Esophagus squamous epithelium (tissue), 5 donors: ENCODE measurements around the gene COX4I1. TPM values are rescaled to one million over a fixed set of nuclear protein-coding genes. Genes with fewer than 3 reads are reported as not detected.

Experiments used
- DNase-seq: peaks from one replicate; lab custom pipeline; 2025; lab: John Stamatoyannopoulos, UW
- H3K27ac ChIP-seq, 4 donors: fragments of 200-600 bp; sonication (generic); one replicate each; pipeline ENCODE4 v1.5.1; 2016 to 2019; ENCODE audit warnings: mild to moderate bottlenecking in 1 of 4
- H3K27me3 ChIP-seq, 4 donors: fragments of 200-600 bp; sonication (generic); 1 replicate in 3 of 4; 2 replicates in 1 of 4; pipeline versions ENCODE4 v1.5.1 to v1.6.0; 2017 to 2021; ENCODE audit warnings: antibody characterized with exemption in 1 of 4
- H3K36me3 ChIP-seq, 3 donors: fragments of 200-600 bp; sonication (generic); one replicate each; pipeline ENCODE4 v1.5.1; 2016 to 2019
- H3K4me1 ChIP-seq, 3 donors: fragments of 200-600 bp; sonication (generic); one replicate each; pipeline ENCODE4 v1.5.1; 2017 to 2019
- H3K4me3 ChIP-seq, 4 donors: fragments of 200-600 bp; sonication (generic); 1 replicate in 3 of 4; 2 replicates in 1 of 4; pipeline ENCODE4 v1.5.1; 2016 to 2019; ENCODE audit warnings: mild to moderate bottlenecking in 2 of 4, moderate library complexity in 1 of 4
- H3K9me3 ChIP-seq, 3 donors: fragments of 200-600 bp; sonication (generic); one replicate each; pipeline ENCODE4 v1.5.1; 2016 to 2019
- POLR2A ChIP-seq, 4 donors: fragments of 450-650 bp; IDR thresholded peaks; one replicate each; pipeline ENCODE4 v1.6.1; 2017; ENCODE audit warnings: antibody characterized with exemption in 4 of 4, mild to moderate bottlenecking in 4 of 4, moderate library complexity in 3 of 4
- WGBS, 2 donors: methylation state at CpG; one replicate each; pipeline ENCODE4 v1.1.5; 2018; 5-methylcytosine and 5-hydroxymethylcytosine counted together
- intact Hi-C: fragments of 100-400 bp; cut with DNase I; formaldehyde crosslinking; loops from one replicate; pipeline ENCODE4 v1.15.0; 2022
- total RNA-seq, 4 donors: library from RNA; depleted of rRNA; stranded (reverse); fragments of >200 nt; gene quantifications; one replicate each; pipeline ENCODE4 v1.1.0, GENCODE V29; 2016
- TF ChIP-seq, protein P1 (sequence below), 6 experiments: fragments of 450-650 bp in 4 of 6; fragments of 200-600 bp in 2 of 6; sonication (generic) in 2 of 6; IDR thresholded peaks; one replicate each; pipeline ENCODE4 v1.5.1; 2016 to 2019; ENCODE audit warnings: antibody characterized with exemption in 6 of 6, mild to moderate bottlenecking in 4 of 6, moderate library complexity in 4 of 6
- donor health status: DM: yes; HTN: yes; CAD: no.

COX4I1 gene
- total RNA-seq, 4 donors from 2014 or later, result 497 to 580 (median 549) TPM

DNA sequence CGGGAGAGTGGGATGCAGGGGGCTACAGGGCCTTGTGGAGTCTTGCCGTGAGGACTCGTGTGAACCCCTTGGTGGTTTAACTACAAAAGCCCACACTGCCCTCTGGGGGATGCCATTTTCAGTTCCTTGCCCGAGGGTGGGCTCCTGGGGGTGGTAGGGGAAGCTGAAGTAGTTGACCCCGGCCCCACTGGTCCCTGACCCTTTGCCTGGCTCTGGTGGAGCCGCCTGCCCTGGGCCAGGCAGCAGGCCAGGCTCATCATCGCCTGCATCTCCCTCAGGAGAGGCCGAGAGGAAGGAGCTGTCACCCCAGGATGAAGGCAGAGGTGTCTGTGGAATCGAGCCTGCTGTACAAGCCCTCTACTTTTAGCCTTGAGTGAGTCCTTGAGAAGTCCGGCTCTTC, 10.2 kb downstream of the COX4I1 start:
- 71 to 72% methylated on average over 3 to 5 of the region's 10 CpGs for WGBS, 2 donors
- Histone ChIP-seq H3K27me3 (peaks cover 0 to 33% (median 0%) of the 10 kb centered on the region in 4 donors), H3K36me3 (peaks cover 14 to 27% (median 21%) of the 10 kb centered on the region in 3 donors), H3K4me3 (no peak overlapping the region), H3K27ac (no peak overlapping the region), H3K9me3 (no peaks in the 10 kb centered on the region), H3K4me1 (no peaks in the 10 kb centered on the region)
- TF ChIP-seq POLR2A (IDR thresholded peaks at IDR 0.05), result no peak
- TF ChIP-seq, protein P1, sequence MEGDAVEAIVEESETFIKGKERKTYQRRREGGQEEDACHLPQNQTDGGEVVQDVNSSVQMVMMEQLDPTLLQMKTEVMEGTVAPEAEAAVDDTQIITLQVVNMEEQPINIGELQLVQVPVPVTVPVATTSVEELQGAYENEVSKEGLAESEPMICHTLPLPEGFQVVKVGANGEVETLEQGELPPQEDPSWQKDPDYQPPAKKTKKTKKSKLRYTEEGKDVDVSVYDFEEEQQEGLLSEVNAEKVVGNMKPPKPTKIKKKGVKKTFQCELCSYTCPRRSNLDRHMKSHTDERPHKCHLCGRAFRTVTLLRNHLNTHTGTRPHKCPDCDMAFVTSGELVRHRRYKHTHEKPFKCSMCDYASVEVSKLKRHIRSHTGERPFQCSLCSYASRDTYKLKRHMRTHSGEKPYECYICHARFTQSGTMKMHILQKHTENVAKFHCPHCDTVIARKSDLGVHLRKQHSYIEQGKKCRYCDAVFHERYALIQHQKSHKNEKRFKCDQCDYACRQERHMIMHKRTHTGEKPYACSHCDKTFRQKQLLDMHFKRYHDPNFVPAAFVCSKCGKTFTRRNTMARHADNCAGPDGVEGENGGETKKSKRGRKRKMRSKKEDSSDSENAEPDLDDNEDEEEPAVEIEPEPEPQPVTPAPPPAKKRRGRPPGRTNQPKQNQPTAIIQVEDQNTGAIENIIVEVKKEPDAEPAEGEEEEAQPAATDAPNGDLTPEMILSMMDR (IDR thresholded peaks at IDR 0.05), result no peak
- intact Hi-C loops, result no loop called here
- no peak for DNase-seq

DNA sequence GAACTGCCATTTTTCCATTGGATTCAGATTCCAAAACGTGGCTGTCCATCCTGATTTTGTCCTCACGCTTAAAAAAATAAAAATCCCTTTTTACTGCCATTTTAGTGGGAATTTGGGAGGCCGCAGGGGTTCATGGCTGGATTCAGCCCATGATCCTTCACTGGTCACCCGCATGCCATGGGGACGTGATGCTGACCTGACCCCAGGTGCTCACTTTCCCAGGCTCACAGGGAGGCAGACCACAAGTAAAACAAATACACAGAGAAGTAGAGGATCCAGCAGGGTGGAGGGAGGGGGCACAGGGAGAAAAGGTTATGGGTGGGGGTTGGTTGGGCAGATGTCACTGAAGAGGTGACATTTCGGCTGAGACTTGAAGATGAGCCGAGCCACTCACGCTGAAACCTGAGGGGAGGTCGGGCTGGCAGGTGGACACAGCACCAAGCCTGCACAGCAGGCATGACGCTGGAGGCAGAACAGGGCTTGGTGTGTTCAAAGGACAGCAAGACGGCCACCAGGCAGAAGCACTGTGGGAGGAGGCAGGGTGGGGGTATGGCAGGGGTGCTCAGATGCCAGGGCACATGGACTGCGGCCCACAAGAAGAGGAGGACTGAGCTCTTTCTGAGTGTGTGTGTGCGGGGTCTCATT, 10.7 kb downstream of the COX4I1 start:
- Histone ChIP-seq H3K36me3 (peaks cover 8 to 22% (median 16%) of the 10 kb centered on the region in 3 donors), H3K27ac (no peak overlapping the region), H3K4me1 (no peaks in the 10 kb centered on the region), H3K27me3 (peaks cover 0 to 36% (median 0%) of the 10 kb centered on the region in 4 donors), H3K9me3 (no peaks in the 10 kb centered on the region), H3K4me3 (no peak overlapping the region)
- no peak for TF ChIP-seq POLR2A (IDR thresholded peaks at IDR 0.05)
- TF ChIP-seq, protein P1 (IDR thresholded peaks at IDR 0.05), result no peak
- no peak for DNase-seq
- WGBS, 2 donors, result 66 to 85% methylated on average over 9 to 11 of the region's 13 CpGs
- intact Hi-C loops, result no loop called here

DNA sequence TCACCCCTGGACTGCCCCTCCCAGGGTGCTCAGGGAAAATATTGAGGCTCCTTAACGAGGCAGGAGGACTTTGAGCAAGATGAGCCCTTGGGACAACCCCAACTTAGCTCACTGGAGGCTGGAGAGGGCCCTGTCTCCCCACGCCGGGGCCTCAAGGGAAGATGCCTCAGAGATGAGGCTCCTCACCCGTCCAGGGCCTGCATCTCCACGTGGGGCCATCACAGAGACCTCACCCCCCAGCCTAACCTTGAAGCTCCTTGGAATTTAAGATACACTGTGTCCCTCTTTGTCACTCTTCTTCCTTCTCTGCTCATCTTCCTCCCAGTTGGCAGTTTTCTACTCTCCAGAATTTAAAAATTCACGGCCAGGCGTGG, 11.2 kb downstream of the COX4I1 start:
- Histone ChIP-seq H3K4me1 (no peaks in the 10 kb centered on the region), H3K27me3 (peaks cover 0 to 40% (median 0%) of the 10 kb centered on the region in 4 donors), H3K27ac (no peak overlapping the region), H3K36me3 (peaks cover 4 to 17% (median 11%) of the 10 kb centered on the region in 3 donors), H3K9me3 (no peaks in the 10 kb centered on the region), H3K4me3 (no peak overlapping the region)
- 73 to 74% methylated on average over 4 to 5 of the region's 7 CpGs for WGBS, 2 donors
- DNase-seq, result no peak
- TF ChIP-seq POLR2A (IDR thresholded peaks at IDR 0.05), result no peak
- TF ChIP-seq, protein P1 (IDR thresholded peaks at IDR 0.05), result no peak
- intact Hi-C loops, result no loop called here

DNA sequence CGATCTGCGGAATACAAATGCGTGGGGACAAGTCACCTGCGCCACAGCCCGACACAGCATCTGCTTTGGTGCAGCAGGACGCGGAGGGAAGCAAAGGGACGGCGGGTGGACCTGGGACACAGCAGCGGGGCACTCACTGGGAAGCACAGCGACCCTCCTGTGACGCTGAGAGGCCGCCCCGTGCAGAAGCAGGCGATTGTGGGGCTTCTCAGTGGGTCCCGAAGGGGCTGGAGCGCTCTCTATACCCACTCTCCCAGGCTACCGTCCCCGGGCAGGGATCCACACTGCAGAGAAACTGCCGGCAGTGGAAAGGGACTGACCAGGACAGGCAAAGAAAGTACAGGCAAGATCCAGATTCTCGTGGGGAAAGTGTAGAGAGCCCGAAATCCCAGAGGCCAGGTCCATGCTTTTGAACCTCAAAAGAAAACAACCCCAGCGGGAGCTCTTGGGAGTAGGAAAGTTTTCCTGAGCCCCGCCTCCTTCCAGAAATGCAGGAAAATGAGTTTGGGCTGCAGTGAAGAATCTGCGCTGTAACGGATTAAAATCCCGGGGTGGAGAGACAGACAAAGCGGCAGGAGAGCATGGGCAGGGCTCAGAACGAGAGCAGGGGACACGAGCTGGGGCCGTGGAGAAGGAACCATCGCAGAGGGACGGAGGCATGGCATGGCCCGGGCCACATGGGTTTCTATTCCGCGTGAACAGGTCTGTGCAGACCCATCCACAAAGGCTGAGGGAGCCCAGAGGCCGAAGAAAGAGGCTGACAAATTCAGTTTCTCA, 12.7 kb downstream of the COX4I1 start:
- Histone ChIP-seq H3K4me3 (no peak overlapping the region), H3K36me3 (peaks cover 0 to 2% (median 0%) of the 10 kb centered on the region in 3 donors), H3K4me1 (no peaks in the 10 kb centered on the region), H3K27me3 (peaks cover 0 to 40% (median 0%) of the 10 kb centered on the region in 4 donors), H3K27ac (no peak overlapping the region), H3K9me3 (no peaks in the 10 kb centered on the region)
- no peak for DNase-seq
- TF ChIP-seq, protein P1 (IDR thresholded peaks at IDR 0.05), result no peak
- no peak for TF ChIP-seq POLR2A (IDR thresholded peaks at IDR 0.05)
- intact Hi-C loops, result no loop called here
- WGBS, 2 donors, result 37 to 48% methylated on average over 11 to 30 of the region's 37 CpGs
